OCI-LY1 (cell line): ENCODE results near the gene SPRR2F.

ENCODE experiments used
- CTCF ChIP-seq: fragments of 200-600 bp; sonication (generic), shearing (Covaris generic); IDR thresholded peaks from 2 replicates; pipeline ENCODE4 v1.5.1; 2017; ENCODE audit warnings: mild to moderate bottlenecking, antibody characterized with exemption, low read length, moderate library complexity, mixed read lengths
- EZH2 ChIP-seq: fragments of 200-600 bp; sonication (generic), shearing (Covaris generic); IDR thresholded peaks from 2 replicates; pipeline ENCODE4 v1.8.0; 2017; ENCODE audit warnings: borderline replicate concordance, mixed run types, mild to moderate bottlenecking, antibody characterized with exemption, low read length, moderate library complexity, mixed read lengths

GRCh38 chr1:153150846-153151245 is 37.5 kb upstream of the SPRR2F start, which contains the start of gene SPRR2G:
- TF ChIP-seq CTCF (no peak), EZH2 (no peak)
